ENCODE data around the gene NOL4.
"Not testable (repeated sequence)": the region's sequence is repeated elsewhere in the genome, so short reads cannot be mapped to it uniquely, and the experiment has no call there.

NOL4 gene, protein sequence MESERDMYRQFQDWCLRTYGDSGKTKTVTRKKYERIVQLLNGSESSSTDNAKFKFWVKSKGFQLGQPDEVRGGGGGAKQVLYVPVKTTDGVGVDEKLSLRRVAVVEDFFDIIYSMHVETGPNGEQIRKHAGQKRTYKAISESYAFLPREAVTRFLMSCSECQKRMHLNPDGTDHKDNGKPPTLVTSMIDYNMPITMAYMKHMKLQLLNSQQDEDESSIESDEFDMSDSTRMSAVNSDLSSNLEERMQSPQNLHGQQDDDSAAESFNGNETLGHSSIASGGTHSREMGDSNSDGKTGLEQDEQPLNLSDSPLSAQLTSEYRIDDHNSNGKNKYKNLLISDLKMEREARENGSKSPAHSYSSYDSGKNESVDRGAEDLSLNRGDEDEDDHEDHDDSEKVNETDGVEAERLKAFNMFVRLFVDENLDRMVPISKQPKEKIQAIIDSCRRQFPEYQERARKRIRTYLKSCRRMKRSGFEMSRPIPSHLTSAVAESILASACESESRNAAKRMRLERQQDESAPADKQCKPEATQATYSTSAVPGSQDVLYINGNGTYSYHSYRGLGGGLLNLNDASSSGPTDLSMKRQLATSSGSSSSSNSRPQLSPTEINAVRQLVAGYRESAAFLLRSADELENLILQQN

DNA sequence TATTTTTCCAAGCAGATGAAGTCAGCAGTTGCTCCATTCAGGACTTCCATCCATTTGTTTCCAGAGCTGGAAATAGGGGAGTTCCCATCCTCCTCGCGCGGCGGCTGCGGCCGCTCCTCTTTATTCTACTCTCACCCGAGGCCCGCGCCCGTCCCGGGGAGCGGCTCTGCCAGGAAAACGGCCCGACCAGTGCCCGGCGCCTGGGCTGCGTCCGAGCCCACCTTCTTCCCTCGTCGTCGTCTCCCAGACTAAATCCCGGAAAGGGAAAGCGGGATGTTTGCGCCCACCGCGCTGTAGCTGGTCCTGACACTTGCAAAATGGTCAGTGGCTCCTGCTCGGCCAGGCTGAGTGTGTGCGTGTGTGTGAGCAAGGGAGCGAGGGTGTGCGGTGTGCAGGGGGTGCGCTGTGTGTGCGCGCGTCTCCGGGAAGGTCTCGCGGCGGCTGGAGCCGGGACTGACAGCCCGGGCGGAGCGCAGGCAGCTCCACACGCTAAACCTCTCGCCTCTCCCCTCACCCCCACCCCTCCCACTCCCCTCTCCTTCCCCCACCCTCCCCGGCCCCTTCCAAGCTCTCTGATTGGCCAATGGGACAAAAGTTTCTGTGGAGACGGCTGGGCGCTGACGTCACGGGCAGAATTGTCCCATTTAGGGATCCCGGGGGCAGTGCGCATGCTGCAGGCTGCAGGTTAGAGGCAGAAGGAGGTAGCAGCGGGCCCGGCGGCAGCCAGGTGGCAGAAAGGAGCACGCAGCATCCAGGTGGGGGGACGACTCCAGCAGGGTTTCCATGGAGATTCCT lies at the start of gene NOL4:
TSS of gene NOL4 (minus strand) at position 491 of the 795 bp plus-strand sequence. CDS start 1,660 bp downstream, outside the sequence.
- DNase-seq (ENCODE audit: low spot score): no peak
- Histone ChIP-seq H3K4me3 (peak within 1 kb of the TSS; percentile 72), H3K27ac (no peak within 1 kb of the TSS)
- TF ChIP-seq, protein P1, sequence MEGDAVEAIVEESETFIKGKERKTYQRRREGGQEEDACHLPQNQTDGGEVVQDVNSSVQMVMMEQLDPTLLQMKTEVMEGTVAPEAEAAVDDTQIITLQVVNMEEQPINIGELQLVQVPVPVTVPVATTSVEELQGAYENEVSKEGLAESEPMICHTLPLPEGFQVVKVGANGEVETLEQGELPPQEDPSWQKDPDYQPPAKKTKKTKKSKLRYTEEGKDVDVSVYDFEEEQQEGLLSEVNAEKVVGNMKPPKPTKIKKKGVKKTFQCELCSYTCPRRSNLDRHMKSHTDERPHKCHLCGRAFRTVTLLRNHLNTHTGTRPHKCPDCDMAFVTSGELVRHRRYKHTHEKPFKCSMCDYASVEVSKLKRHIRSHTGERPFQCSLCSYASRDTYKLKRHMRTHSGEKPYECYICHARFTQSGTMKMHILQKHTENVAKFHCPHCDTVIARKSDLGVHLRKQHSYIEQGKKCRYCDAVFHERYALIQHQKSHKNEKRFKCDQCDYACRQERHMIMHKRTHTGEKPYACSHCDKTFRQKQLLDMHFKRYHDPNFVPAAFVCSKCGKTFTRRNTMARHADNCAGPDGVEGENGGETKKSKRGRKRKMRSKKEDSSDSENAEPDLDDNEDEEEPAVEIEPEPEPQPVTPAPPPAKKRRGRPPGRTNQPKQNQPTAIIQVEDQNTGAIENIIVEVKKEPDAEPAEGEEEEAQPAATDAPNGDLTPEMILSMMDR (IDR thresholded peaks at IDR 0.05): no peak

DNA sequence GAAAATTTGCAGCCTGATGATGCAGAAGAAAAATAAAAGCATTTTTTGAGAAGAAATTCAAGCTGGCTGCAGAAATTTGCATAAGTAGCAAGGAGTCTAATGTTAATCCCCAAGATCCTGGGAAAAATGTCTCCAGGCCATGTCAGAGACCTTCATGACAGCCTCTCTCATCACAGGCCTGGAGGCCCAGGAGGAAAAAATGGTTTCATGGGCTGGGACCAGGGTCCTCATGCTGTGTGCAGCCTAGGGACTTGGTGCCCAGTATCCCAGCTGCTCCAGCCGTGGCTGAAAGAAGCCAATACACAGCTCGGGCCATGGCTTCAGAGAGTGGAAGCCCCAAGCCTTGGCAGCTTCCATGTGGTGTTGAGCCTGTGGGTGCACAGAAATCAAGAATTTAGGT lies 41.3 kb upstream of the NOL4 start:
- not testable (repeated sequence) for DNase-seq (ENCODE audit: low spot score); H3K27ac ChIP-seq

DNA sequence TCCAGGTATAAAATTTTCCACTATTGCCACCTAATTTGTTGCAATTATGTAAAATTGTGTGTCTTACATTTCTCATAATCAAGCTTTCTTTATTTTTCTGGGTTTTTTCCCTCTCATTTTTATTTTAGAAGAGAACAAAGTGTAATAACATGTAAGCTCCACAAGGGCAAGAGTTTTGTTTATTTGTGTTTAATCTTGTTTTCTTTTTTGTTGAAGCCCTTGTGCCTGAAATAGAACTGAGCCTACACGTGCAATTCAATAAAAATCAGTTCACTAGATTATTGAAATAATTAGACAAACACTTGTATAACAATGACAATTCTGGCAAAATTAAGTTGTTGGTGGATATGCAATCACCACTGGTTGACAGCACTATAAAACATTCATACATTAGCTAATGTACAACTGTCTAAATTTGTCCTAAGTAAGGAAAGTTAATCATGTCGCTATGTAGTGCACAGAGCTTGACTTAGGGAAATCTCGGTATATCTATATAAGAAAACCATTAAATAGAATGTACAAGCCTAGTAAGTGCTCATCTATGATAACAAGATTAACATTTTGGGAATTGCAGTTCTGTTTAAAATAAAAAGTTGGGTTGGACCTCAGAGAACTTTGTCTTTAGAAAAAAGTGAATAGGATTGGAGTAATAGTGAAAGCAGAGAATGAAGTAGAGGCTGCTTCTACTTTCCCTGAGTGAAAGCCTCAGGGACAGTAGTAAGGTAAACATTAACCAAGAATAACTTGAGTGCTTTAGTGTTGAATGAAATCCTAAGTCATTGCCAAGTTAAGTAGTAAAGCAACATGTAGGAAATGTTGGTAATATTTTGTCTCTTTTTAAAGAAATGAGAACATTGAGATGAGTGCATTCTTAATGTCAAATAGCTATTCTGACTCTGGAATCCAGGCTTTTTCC lies 37.4 kb upstream of the NOL4 start:
- Histone ChIP-seq H3K4me3 (no peak overlapping the region), H3K27ac (no peak overlapping the region)
- no peak for DNase-seq (ENCODE audit: low spot score)
- TF ChIP-seq, protein P1 (IDR thresholded peaks at IDR 0.05): no peak

More for the DNA sequence above, 41.3 kb upstream of the NOL4 start:
- H3K4me3 ChIP-seq: not testable (repeated sequence)

DNA sequence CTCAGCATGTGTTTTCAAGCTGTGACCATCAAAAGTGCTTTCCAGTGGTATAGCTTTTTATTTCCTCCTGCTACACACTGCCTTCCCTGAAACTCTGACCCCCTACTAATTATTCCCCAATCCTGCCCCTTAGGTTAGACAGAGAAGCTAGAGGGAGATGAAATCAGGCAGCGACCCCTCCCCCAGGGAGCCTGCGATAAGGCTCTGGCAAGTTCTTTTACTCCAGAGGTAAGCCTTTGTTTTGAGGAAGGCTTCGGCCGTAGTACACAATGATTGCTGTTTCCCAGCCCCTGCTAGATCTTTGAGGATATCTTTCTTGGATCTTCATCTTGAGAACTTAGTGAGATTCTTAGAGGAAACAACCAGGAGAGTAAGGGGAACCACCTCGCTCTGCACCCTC lies 33.5 kb upstream of the NOL4 start:
- Histone ChIP-seq H3K27ac (no peak overlapping the region), H3K4me3 (no peak overlapping the region)
- DNase-seq (ENCODE audit: low spot score): no peak
- TF ChIP-seq, protein P1 (IDR thresholded peaks at IDR 0.05): no peak

DNA sequence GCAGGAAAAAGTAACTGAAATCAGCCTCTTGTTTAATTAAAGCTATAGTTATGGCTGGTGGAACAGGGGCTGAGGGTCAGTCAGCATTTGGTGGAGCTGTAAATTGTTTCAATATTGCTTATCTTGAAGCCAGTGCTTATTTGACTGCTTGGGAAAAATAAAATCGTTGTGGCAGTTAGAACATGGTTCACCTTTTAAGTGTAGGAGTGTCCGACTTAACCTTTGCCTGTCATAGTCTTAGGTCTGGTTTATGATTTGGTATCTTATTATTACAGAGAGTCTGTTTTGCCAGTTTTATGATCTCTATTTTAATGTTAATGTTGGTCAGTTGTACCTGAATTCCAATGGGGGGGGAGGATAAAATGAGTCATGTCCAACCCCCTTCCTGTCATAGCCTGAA lies 27.2 kb upstream of the NOL4 start:
- Histone ChIP-seq H3K4me3 (no peak overlapping the region), H3K27ac (no peak overlapping the region)
- no peak for DNase-seq (ENCODE audit: low spot score)
- TF ChIP-seq, protein P1 (IDR thresholded peaks at IDR 0.05): no peak

DNA sequence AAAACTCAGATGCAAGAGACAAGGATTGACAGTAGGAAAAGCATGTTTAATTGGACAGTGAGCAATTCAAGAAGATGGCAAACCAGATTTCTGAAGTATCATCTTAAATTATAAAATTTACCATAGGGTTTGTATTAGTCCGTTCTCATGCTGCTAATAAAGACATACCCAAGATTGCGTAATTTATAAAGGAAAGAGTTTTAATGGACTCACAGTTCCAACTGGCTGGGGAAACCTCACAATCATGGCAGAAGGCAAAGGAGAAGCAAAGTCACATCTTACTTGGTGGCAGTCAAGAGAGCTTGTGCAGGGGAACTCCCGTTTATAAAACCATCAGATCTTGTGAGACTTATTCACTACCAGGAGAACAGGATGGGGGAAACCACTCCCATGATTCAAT lies 24.0 kb upstream of the NOL4 start:
- DNase-seq (ENCODE audit: low spot score): no peak
- TF ChIP-seq, protein P1 (IDR thresholded peaks at IDR 0.05): no peak
- Histone ChIP-seq H3K4me3 (no peak overlapping the region), H3K27ac (no peak overlapping the region)

Measured in coronary artery (tissue), 2 donors.